Heart right ventricle (tissue), 16 donors: ENCODE results near the gene ARHGAP35. TPM values are rescaled to one million over a fixed set of nuclear protein-coding genes. Genes with fewer than 3 reads are reported as not detected.
"Not testable (repeated sequence)": the region's sequence is repeated elsewhere in the genome, so short reads cannot be mapped to it uniquely, and the experiment has no call there.

Source experiments
- ATAC-seq, 8 donors: fragments of 200-7000 bp; cut with Tn5 transposase; one replicate each; pipeline ENCODE4 v1.9.1; 2020; ENCODE audit warnings: mild to moderate bottlenecking in 8 of 8, moderate library complexity in 8 of 8, moderate number of reproducible peaks in 1 of 8
- DNase-seq, 2 donors: peaks; one replicate each; pipeline ENCODE4 v3.0.0-alpha.2; 2020
- H3K27ac ChIP-seq, 10 donors: fragments of 200-600 bp; sonication (generic) in 2 of 10; one replicate each; pipeline versions ENCODE4 v1.5.0 to v1.8.0; 2020 to 2022; ENCODE audit warnings: mild to moderate bottlenecking in 3 of 10
- H3K27me3 ChIP-seq, 7 donors: fragments of 200-600 bp; one replicate each; pipeline ENCODE4 v1.8.0; 2021 to 2022; ENCODE audit warnings: mild to moderate bottlenecking in 2 of 7
- H3K36me3 ChIP-seq, 9 donors: fragments of 200-600 bp; sonication (generic) in 1 of 9; one replicate each; pipeline versions ENCODE4 v1.5.0 to v1.8.0; 2020 to 2022; ENCODE audit warnings: mild to moderate bottlenecking in 2 of 9
- H3K4me1 ChIP-seq, 9 donors: fragments of 200-600 bp; sonication (generic) in 1 of 9; one replicate each; pipeline versions ENCODE4 v1.5.0 to v1.8.0; 2020 to 2022; ENCODE audit warnings: mild to moderate bottlenecking in 4 of 9
- H3K4me3 ChIP-seq, 10 donors: fragments of 200-600 bp; sonication (generic) in 2 of 10; one replicate each; pipeline versions ENCODE4 v1.5.0 to v1.8.0; 2020 to 2022; ENCODE audit warnings: mild to moderate bottlenecking in 7 of 10, moderate library complexity in 2 of 10
- H3K9me3 ChIP-seq, 11 donors: fragments of 200-600 bp in 10 of 11; sonication (generic) in 2 of 11; one replicate each; pipeline versions ENCODE4 v1.5.0 to v1.8.0; 2013 to 2022; ENCODE audit warnings: mild to moderate bottlenecking in 2 of 11, control low read depth in 1 of 11, moderate library complexity in 1 of 11
- CTCF ChIP-seq, 9 donors: fragments of 200-600 bp; sonication (generic) in 2 of 9; IDR thresholded peaks; one replicate each; pipeline versions ENCODE4 v1.5.0 to v1.8.0; 2021 to 2022; ENCODE audit warnings: antibody characterized with exemption in 9 of 9, mild to moderate bottlenecking in 5 of 9, moderate library complexity in 1 of 9
- whole genome bisulfite sequencing, 2 donors: extraction: QIAGEN DNeasy Blood & Tissue Kit; methylation state at CpG; one replicate each; pipeline ENCODE4 v1.1.7; 2013; ENCODE audit warnings: inconsistent platforms in 1 of 2; 5-methylcytosine and 5-hydroxymethylcytosine counted together
- intact Hi-C, 10 donors: fragments of 100-400 bp; cut with DNase I; formaldehyde crosslinking; loops; one replicate each; pipeline versions ENCODE4 v1.11.1 to v1.14.2; 2022
- polyA plus RNA-seq, 2 donors: library from polyadenylated mRNA; stranded (reverse); fragments of 200-250 nt; gene quantifications; one replicate each; pipeline ENCODE4 v1.2.3, GENCODE V29; 2013
- total RNA-seq, 10 donors: library from RNA; stranded (reverse); fragmentation: NEBNext Ultra II Directional in 3 of 10; extraction: Animal tissue kit (Norgen Biotek cat#: 25700) in 3 of 10; gene quantifications; one replicate each; pipeline versions ENCODE4 v1.2.1 to v1.2.4, GENCODE V29; 2021 to 2023
- donor health status: Arrhythmogenic right ventricular cardiomyopathy.
- donor health status: ischemic (EF 13 %, LVEDD 7.1; RV severe dilation, severe dysfunction).
- donor health status: healthy with polysubstance abuse.
- donor health status: DM: no; HTN: yes; CAD: no.
- donor health status: DM: no; HTN: no; CAD: no.
- donor health status: ischemic (EF 25% LVEDD 6.9; RV normal size, moderate dysfunction).
- donor health status: ischemic (EF 25% LVEDD 5.7; RV mildly dilated, moderate dysfunction).
- donor health status: healthy.
- donor health status: DM: yes; HTN: yes; CAD: no.
- donor health status: Ischemic cardiomyopathy.
- donor health status: ischemic (EF 35%, LVEDD 5.7; RV mildly dilated, moderate dysfunction).
- donor health status: nonischemic (EF 11% LVEDD 7.7; RV severe dilation, severe dysfunction).
- donor health status: DM: yes; HTN: yes; CAD: no.
- donor health status: PGD.
- donor health status: ischemic (EF 29% LVEDD 5.4; RV normal size, mild dysfunction).
- donor health status: nonischemic (EF 23%, LVEDD 6.1; RV moderate dilation, normal function).

The ARHGAP35 gene
- total and polyA plus RNA-seq, 12 donors = 20.8 to 96.5 (median 73.2) TPM

GRCh38 chr19:46868025-46868802, 7.4 kb downstream of the ARHGAP35 start:
- 93 to 95% methylated on average over 4 of the region's 4 CpGs for WGBS, 2 donors
- H3K27ac ChIP-seq = no peak overlapping the region
- peaks cover 4 to 71% (median 51%) of the 10 kb centered on the region in 9 donors for H3K4me1 ChIP-seq

GRCh38 chr19:46871173-46871572, 10.4 kb downstream of the ARHGAP35 start:
- intact Hi-C loops, H3K4me3 ChIP-seq, DNase-seq, ATAC-seq, H3K27ac ChIP-seq, H3K9me3 ChIP-seq, H3K27me3 ChIP-seq: not testable (repeated sequence)
- Histone ChIP-seq H3K4me1 (peaks cover 0 to 47% (median 23%) of the 10 kb centered on the region in 9 donors), H3K36me3 (peaks cover 0 to 15% (median 0%) of the 10 kb centered on the region in 9 donors)
- WGBS, 2 donors = 87 to 94% methylated on average over 5 of the region's 5 CpGs

More at GRCh38 chr19:46868025-46868802, 7.4 kb downstream of the ARHGAP35 start:
- ATAC-seq (no peak), DNase-seq (no peak)
- intact Hi-C loops = loop anchor here in 5 of 10 donors (5.0 to 10.0 kb wide), 3 partner anchors 44 to 57 kb away; no protein-coding TSS in a partner anchor
- TF ChIP-seq CTCF (IDR thresholded peaks at IDR 0.05) = no peak
- H3K36me3 ChIP-seq = no peaks in the 10 kb centered on the region
- no peaks in the 10 kb centered on the region for H3K27me3 ChIP-seq
- H3K4me3 ChIP-seq = no peak overlapping the region
- H3K9me3 ChIP-seq = no peaks in the 10 kb centered on the region

- no peak overlapping the region for H3K4me3 ChIP-seq
- no peak overlapping the region for H3K27ac ChIP-seq
- intact Hi-C loops = no loop called here
- DNase-seq = no peak
- no peak for TF ChIP-seq CTCF (IDR thresholded peaks at IDR 0.05)
- peaks cover 0 to 15% (median 0%) of the 10 kb centered on the region in 9 donors for H3K36me3 ChIP-seq
- peaks cover 0 to 29% (median 5%) of the 10 kb centered on the region in 9 donors for H3K4me1 ChIP-seq
- no peaks in the 10 kb centered on the region for H3K27me3 ChIP-seq
- H3K9me3 ChIP-seq = no peaks in the 10 kb centered on the region
- ATAC-seq = no peak
- WGBS, 2 donors = 85 to 86% methylated on average over 4 of the region's 4 CpGs
These were observed 12.2 kb downstream of the ARHGAP35 start for GRCh38 chr19:46872967-46873366.

- no peak overlapping the region for H3K4me3 ChIP-seq
- no peaks in the 10 kb centered on the region for H3K27me3 ChIP-seq
- H3K36me3 ChIP-seq = peaks cover 0 to 15% (median 0%) of the 10 kb centered on the region in 9 donors
- H3K27ac ChIP-seq = no peak overlapping the region
- DNase-seq (no peak), ATAC-seq (no peak)
- H3K9me3 ChIP-seq = no peaks in the 10 kb centered on the region
- 74 to 85% methylated on average over 4 of the region's 4 CpGs for WGBS, 2 donors
- intact Hi-C loops = no loop called here
- H3K4me1 ChIP-seq = peaks cover 0 to 22% (median 6%) of the 10 kb centered on the region in 9 donors
- TF ChIP-seq CTCF (IDR thresholded peaks at IDR 0.05) = no peak
These were observed 14.4 kb downstream of the ARHGAP35 start for GRCh38 chr19:46875234-46875633.

- no peak for TF ChIP-seq CTCF (IDR thresholded peaks at IDR 0.05)
- intact Hi-C loops = no loop called here
- Histone ChIP-seq H3K27ac (no peak overlapping the region), H3K27me3 (no peaks in the 10 kb centered on the region), H3K36me3 (peaks cover 0 to 15% (median 0%) of the 10 kb centered on the region in 9 donors), H3K4me3 (no peak overlapping the region), H3K9me3 (no peaks in the 10 kb centered on the region), H3K4me1 (peaks cover 0 to 18% (median 6%) of the 10 kb centered on the region in 9 donors)
- 92 to 97% methylated on average over 6 of the region's 6 CpGs for WGBS, 2 donors
- DNase-seq = no peak
- ATAC-seq = no peak
These were observed 14.9 kb downstream of the ARHGAP35 start for GRCh38 chr19:46875657-46876056.
